Osteocyte (in vitro differentiated cells): Measurements from ENCODE around the gene MTF1. TPM values are rescaled to one million over a fixed set of nuclear protein-coding genes. Genes with fewer than 3 reads are reported as not detected.
"Not testable (repeated sequence)": the region's sequence is repeated elsewhere in the genome, so short reads cannot be mapped to it uniquely, and the experiment has no call there.

Experiments used
- DNase-seq: peaks from one replicate; pipeline ENCODE4 v3.0.0; 2021; ENCODE audit warnings: mixed read lengths; ENCODE audit not compliant: unreplicated experiment; ENCODE audit errors: extremely low spot score
- H3K27ac Mint-ChIP-seq: one replicate; pipeline ENCODE4 v1.8.0; 2021; ENCODE audit warnings: mild to moderate bottlenecking, mixed read lengths; ENCODE audit not compliant: unreplicated experiment
- H3K27me3 Mint-ChIP-seq: one replicate; pipeline ENCODE4 v1.8.0; 2021; ENCODE audit warnings: mixed read lengths; ENCODE audit not compliant: unreplicated experiment
- H3K36me3 Mint-ChIP-seq: one replicate; pipeline ENCODE4 v1.8.0; 2021; ENCODE audit warnings: mixed read lengths; ENCODE audit not compliant: unreplicated experiment
- H3K4me1 Mint-ChIP-seq: one replicate; pipeline ENCODE4 v1.8.0; 2021; ENCODE audit warnings: mixed read lengths; ENCODE audit not compliant: unreplicated experiment
- H3K4me3 Mint-ChIP-seq: one replicate; pipeline ENCODE4 v1.8.0; 2021; ENCODE audit warnings: mild to moderate bottlenecking, moderate library complexity, mixed read lengths; ENCODE audit not compliant: unreplicated experiment
- H3K9me3 Mint-ChIP-seq: one replicate; pipeline ENCODE4 v1.8.0; 2021; ENCODE audit warnings: mixed read lengths; ENCODE audit not compliant: unreplicated experiment
- total RNA-seq: library from RNA; stranded (reverse); gene quantifications from 2 replicates; pipeline ENCODE4 v1.2.1, GENCODE V29; 2021
- TF ChIP-seq, protein P1 (sequence below): fragments of 200-600 bp; sonication (generic); IDR thresholded peaks from 2 replicates; pipeline ENCODE4 v1.5.0; 2021; ENCODE audit warnings: antibody characterized with exemption, mild to moderate bottlenecking, moderate library complexity

The MTF1 gene
- total RNA-seq, 1 donor from 2014 or later: 16.9 TPM

DNA sequence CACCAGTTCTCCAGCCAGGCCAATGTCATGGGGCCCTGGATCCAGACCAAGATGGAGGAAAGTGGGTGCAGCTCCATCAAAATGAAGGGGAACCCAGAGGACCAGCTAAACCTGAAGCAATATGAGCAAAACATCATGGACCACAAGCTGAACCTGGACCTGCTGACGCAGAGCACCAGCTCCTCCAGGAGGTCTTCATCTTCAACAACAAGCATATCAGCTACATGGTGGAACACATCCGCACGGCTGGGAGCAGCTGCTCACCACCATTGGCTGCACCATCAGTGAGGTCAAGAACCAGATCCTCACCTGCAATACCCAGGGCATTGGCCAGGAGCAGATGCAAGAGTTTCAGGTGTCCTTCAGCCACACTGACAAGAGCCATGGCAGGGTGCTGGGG is 80.7 kb downstream of the MTF1 start:
- H3K27ac Mint-ChIP-seq: no peak overlapping the region
- no peaks in the 10 kb centered on the region for H3K36me3 Mint-ChIP-seq
- H3K9me3 Mint-ChIP-seq: peaks cover 3% of the 10 kb centered on the region
- no peak for DNase-seq
- H3K4me1 Mint-ChIP-seq: no peaks in the 10 kb centered on the region
- H3K4me3 Mint-ChIP-seq: no peak overlapping the region
- peaks cover 13% of the 10 kb centered on the region for H3K27me3 Mint-ChIP-seq
- TF ChIP-seq, protein P1, sequence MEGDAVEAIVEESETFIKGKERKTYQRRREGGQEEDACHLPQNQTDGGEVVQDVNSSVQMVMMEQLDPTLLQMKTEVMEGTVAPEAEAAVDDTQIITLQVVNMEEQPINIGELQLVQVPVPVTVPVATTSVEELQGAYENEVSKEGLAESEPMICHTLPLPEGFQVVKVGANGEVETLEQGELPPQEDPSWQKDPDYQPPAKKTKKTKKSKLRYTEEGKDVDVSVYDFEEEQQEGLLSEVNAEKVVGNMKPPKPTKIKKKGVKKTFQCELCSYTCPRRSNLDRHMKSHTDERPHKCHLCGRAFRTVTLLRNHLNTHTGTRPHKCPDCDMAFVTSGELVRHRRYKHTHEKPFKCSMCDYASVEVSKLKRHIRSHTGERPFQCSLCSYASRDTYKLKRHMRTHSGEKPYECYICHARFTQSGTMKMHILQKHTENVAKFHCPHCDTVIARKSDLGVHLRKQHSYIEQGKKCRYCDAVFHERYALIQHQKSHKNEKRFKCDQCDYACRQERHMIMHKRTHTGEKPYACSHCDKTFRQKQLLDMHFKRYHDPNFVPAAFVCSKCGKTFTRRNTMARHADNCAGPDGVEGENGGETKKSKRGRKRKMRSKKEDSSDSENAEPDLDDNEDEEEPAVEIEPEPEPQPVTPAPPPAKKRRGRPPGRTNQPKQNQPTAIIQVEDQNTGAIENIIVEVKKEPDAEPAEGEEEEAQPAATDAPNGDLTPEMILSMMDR: no peak

DNA sequence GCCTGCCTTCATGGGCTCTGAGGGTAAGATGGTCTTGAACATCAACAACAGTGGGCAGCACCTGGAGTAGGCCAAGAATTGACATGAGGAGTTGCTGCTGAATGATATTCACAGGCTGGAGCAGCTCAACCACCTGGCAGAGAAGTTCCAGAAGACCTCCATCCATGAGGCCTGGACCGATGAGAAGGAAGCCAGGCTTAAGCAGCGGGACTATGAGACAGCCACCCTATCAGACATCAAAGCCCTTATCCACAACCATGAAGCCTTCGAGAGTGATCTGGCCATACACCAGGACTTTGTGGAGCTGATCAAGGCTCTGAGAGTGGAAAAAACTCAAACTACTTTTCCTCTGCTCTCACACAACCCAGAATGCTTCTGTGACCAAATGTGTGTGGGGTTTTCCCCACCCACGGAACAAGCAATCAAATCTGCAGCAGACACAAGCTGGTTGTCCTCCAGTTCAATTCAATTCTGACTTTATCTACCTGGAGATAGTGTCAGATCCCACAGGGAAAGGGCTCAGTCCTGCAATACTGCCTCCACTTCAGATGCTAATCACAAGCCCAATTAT is 82.4 kb downstream of the MTF1 start:
- TF ChIP-seq, protein P1: no peak
- no peaks in the 10 kb centered on the region for H3K4me1 Mint-ChIP-seq
- DNase-seq: no peak
- H3K9me3 Mint-ChIP-seq: peaks cover 3% of the 10 kb centered on the region
- H3K36me3 Mint-ChIP-seq: no peaks in the 10 kb centered on the region
- H3K4me3 Mint-ChIP-seq: no peak overlapping the region
- peaks cover 9% of the 10 kb centered on the region for H3K27me3 Mint-ChIP-seq
- no peak overlapping the region for H3K27ac Mint-ChIP-seq

DNA sequence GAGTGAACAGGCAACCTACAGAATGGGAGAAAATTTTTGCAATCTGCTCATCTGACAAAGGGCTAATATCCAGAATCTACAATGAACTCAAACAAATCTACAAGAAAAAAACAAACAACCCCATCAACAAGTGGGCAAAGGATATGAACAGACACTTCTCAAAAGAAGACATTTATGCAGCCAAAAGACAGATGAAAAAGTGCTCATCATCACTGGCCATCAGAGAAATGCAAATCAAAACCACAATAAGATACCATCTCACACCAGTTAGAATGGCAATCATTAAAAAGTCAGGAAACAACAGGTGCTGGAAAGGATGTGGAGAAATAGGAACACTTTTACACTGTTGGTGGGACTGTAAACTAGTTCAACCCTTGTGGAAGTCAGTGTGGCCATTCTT is 88.0 kb downstream of the MTF1 start:
- H3K9me3 Mint-ChIP-seq: not testable (repeated sequence)
- peaks cover 28% of the 10 kb centered on the region for H3K27me3 Mint-ChIP-seq

DNA sequence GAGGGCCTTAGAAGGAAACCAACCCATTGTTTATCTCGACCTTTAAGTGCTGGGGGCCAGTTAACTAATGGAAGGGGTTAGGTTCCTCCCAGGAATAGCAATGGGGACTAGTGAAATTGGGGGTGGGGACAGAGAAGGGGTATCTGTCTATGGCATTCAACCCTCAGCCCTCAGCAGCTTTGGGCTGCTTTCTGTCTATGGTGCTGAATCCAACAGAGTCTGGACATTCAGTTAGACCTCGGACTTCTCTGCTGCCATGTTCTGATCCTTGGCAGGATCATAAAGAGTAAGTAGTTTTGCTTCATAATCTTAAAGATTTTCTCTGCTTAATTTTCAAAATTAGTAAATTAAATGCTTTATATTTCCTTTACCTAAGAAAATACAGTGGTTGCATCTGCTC is 91.9 kb downstream of the MTF1 start:
- TF ChIP-seq, protein P1: no peak
- H3K27ac Mint-ChIP-seq: no peak overlapping the region
- peaks cover 61% of the 10 kb centered on the region for H3K27me3 Mint-ChIP-seq
- H3K9me3 Mint-ChIP-seq: no peaks in the 10 kb centered on the region
- no peak overlapping the region for H3K4me3 Mint-ChIP-seq
- no peaks in the 10 kb centered on the region for H3K36me3 Mint-ChIP-seq
- H3K4me1 Mint-ChIP-seq: peaks cover 3% of the 10 kb centered on the region
- DNase-seq: no peak

More for the DNA sequence above, 88.0 kb downstream of the MTF1 start:
- H3K36me3 Mint-ChIP-seq, DNase-seq, H3K4me1 Mint-ChIP-seq, H3K4me3 Mint-ChIP-seq, H3K27ac Mint-ChIP-seq: not testable (repeated sequence)

DNA sequence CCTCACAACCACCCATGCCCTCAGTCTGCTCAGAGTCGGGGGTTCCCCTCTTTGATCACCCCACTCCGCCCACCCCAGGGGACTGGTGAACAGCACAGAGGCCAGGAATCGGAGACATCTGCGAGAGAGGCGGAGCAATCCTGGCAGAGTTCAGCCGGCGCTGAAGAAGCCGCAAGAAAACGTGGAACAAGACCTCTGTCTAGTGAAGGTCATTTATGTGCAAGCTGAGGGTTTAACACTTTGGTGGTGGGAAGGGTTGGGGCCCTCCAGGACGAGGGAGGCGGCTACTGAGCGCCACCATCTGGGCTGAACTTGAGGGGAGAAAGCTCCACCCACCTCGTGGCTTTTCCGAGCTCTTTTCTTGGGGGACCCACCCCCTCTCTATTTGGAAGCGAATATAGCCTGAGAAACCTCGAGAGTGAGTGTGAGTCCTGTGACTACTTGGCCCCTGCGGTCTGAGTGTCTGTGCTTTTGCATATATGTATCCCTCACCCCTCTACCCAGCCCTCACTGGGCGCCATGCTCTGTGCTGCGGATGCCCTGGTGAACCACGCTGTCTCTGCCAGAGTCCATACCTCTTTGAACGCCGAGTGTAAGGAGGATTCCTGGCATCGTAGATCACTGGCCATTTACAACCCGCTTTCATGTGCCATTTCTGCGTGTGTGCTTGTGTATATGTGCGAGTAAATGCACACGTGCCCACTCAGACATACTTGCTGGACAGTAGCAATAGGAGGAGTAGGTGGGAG is 93.3 kb downstream of the MTF1 start:
- no peaks in the 10 kb centered on the region for H3K36me3 Mint-ChIP-seq
- H3K27ac Mint-ChIP-seq: no peak overlapping the region
- peaks cover 3% of the 10 kb centered on the region for H3K4me1 Mint-ChIP-seq
- no peaks in the 10 kb centered on the region for H3K9me3 Mint-ChIP-seq
- H3K4me3 Mint-ChIP-seq: no peak overlapping the region
- DNase-seq: no peak
- H3K27me3 Mint-ChIP-seq: peaks cover 62% of the 10 kb centered on the region
- TF ChIP-seq, protein P1: no peak
